ENCODE measurements around the gene COPS9.

- TF ChIP-seq REST (IDR thresholded peaks at IDR 0.05; ENCODE audit: insufficient read depth in 1 of 2, low read depth in 2 of 2, low read length in 1 of 2) (no peak), CTCF (IDR thresholded peaks at IDR 0.05) (no peak), TCF7L2 (IDR thresholded peaks at IDR 0.05; ENCODE audit: low read depth, low read length) (no peak), SIN3A (IDR thresholded peaks at IDR 0.05; ENCODE audit: borderline replicate concordance, insufficient read depth, low read depth, low read length) (no peak)
Observed at GRCh38 chr2:240136671-240137292, 677 bp upstream of the COPS9 start.
